ENCODE measurements around the gene DRGX. TPM values are rescaled to one million over a fixed set of nuclear protein-coding genes. Genes with fewer than 3 reads are reported as not detected.

DRGX gene
- total RNA-seq, 1 donor from 2014 or later = not detected

DNA sequence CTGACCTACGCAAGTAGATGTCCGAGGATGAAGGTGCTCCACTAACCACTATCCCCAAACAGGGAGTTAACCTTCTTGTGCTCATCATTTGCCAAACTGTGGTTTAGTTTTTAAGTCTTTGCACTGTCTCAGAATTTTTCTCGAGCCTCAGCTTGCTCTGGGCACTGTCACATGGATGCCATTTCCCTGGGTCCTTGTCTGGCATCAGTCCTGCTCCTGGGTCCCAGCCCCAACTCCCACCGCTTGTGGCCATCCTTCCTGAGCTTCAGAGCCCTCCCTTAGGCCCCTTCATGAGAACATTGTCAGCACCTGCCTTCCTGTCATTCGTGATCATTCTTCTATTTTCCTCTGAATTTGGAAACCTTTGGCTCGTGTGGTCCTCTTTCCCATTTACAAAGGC lies 63.1 kb downstream of the DRGX start:
- no peak for TF ChIP-seq CTCF (IDR thresholded peaks at IDR 0.05)
- Histone ChIP-seq H3K27me3 (no peaks in the 10 kb centered on the region), H3K9me3 (no peaks in the 10 kb centered on the region), H3K4me1 (no peaks in the 10 kb centered on the region), H3K4me3 (no peak overlapping the region), H3K36me3 (no peaks in the 10 kb centered on the region), H3K27ac (no peak overlapping the region)
- intact Hi-C loops (cut with DNase I) = no loop called here
- no peak for DNase-seq (ENCODE audit: low spot score in 2 of 2)

DNA sequence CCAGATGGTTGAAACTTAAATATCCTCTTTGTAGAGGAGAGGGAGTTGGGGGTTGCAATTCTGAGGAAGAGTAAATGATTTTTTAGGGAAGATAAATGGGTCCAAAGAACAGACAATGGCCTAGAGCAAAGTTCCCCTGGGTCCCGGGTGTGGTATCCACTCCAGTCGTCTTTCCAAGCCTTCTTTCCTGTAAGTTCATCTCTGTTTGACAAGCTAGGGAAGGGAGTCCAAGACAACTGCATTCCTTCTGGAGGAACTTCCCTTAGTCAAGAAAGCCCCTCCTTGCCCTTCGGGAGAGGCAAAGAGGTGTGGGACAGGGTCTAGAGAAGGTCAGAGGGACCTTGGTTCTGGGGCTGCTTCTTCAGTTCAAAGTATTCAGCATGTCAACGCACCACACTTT lies 63.6 kb downstream of the DRGX start:
- intact Hi-C loops (cut with DNase I) = no loop called here
- no peaks in the 10 kb centered on the region for H3K9me3 ChIP-seq
- H3K36me3 ChIP-seq = no peaks in the 10 kb centered on the region
- no peak overlapping the region for H3K4me3 ChIP-seq
- no peaks in the 10 kb centered on the region for H3K4me1 ChIP-seq
- no peaks in the 10 kb centered on the region for H3K27me3 ChIP-seq
- TF ChIP-seq CTCF (IDR thresholded peaks at IDR 0.05) = no peak
- no peak for DNase-seq (ENCODE audit: low spot score in 2 of 2)
- no peak overlapping the region for H3K27ac ChIP-seq

GRCh38 chr10:49331431-49331830 lies 64.5 kb downstream of the DRGX start:
- no peak overlapping the region for H3K4me3 ChIP-seq
- H3K9me3 ChIP-seq = no peaks in the 10 kb centered on the region
- H3K27ac ChIP-seq = no peak overlapping the region
- intact Hi-C loops (cut with DNase I) = no loop called here
- no peak for DNase-seq (ENCODE audit: low spot score in 2 of 2)
- H3K4me1 ChIP-seq = no peaks in the 10 kb centered on the region
- no peaks in the 10 kb centered on the region for H3K27me3 ChIP-seq
- no peaks in the 10 kb centered on the region for H3K36me3 ChIP-seq
- TF ChIP-seq CTCF (IDR thresholded peaks at IDR 0.05) = no peak

GRCh38 chr10:49330127-49330665 lies 65.7 kb downstream of the DRGX start:
- no peaks in the 10 kb centered on the region for H3K36me3 ChIP-seq
- no peak overlapping the region for H3K27ac ChIP-seq
- intact Hi-C loops (cut with DNase I) = no loop called here
- no peaks in the 10 kb centered on the region for H3K4me1 ChIP-seq
- DNase-seq (ENCODE audit: low spot score in 2 of 2) = no peak
- TF ChIP-seq CTCF (IDR thresholded peaks at IDR 0.05) = no peak
- H3K27me3 ChIP-seq = no peaks in the 10 kb centered on the region
- H3K4me3 ChIP-seq = no peak overlapping the region
- no peaks in the 10 kb centered on the region for H3K9me3 ChIP-seq

DNA sequence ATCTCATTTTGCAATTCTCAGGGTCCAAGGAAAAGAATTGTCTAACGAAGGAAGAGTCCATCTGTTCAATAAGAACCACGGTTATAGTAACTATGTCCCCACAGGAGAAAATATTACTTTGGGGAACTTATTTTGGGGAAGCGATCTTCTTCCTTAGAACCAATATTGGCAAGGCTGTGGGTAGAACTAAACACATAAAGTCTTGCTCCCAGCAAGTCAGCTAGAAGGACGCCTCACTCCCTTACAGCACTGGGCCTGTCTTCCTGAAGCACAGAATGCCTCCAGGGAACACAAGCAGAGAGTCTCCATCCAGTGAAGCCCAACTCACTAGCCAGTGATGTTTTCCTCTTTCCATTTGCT lies 66.8 kb downstream of the DRGX start:
- H3K36me3 ChIP-seq = no peaks in the 10 kb centered on the region
- no peaks in the 10 kb centered on the region for H3K9me3 ChIP-seq
- H3K27me3 ChIP-seq = no peaks in the 10 kb centered on the region
- DNase-seq (ENCODE audit: low spot score in 2 of 2) = no peak
- TF ChIP-seq CTCF (IDR thresholded peaks at IDR 0.05) = no peak
- H3K27ac ChIP-seq = no peak overlapping the region
- no peaks in the 10 kb centered on the region for H3K4me1 ChIP-seq
- no peak overlapping the region for H3K4me3 ChIP-seq
- intact Hi-C loops (cut with DNase I) = no loop called here

All from ascending aorta (tissue), 2 donors.